ENCODE data around the gene NKD2.

NKD2 gene

GRCh38 chr5:1065143-1065750 is 56.6 kb downstream of the NKD2 start:
- no peak for DNase-seq (ENCODE audit: low read depth)
- no peak overlapping the region for H3K4me3 ChIP-seq (ENCODE audit: low read depth, low read length)
- no peak for TF ChIP-seq CTCF (IDR thresholded peaks at IDR 0.05; ENCODE audit: low read depth, low read length)
- no peak for TF ChIP-seq MAX (IDR thresholded peaks at IDR 0.05; ENCODE audit: low read depth, low read length)
- no peak for TF ChIP-seq POLR2A (IDR thresholded peaks at IDR 0.05; ENCODE audit: extremely low read depth, insufficient read length)
- TF ChIP-seq MYC (IDR thresholded peaks at IDR 0.05; ENCODE audit: low read depth, low read length): no peak

- TF ChIP-seq CTCF (IDR thresholded peaks at IDR 0.05; ENCODE audit: low read depth, low read length) (no peak), MAX (IDR thresholded peaks at IDR 0.05; ENCODE audit: low read depth, low read length) (no peak), MYC (IDR thresholded peaks at IDR 0.05; ENCODE audit: low read depth, low read length) (no peak), POLR2A (IDR thresholded peaks at IDR 0.05; ENCODE audit: extremely low read depth, insufficient read length) (no peak)
- H3K4me3 ChIP-seq (ENCODE audit: low read depth, low read length): no peak overlapping the region
- no peak for DNase-seq (ENCODE audit: low read depth)
Measured at GRCh38 chr5:1065891-1066650, 57.5 kb downstream of the NKD2 start.

- no peak for TF ChIP-seq CTCF (IDR thresholded peaks at IDR 0.05; ENCODE audit: low read depth, low read length)
- no peak overlapping the region for H3K4me3 ChIP-seq (ENCODE audit: low read depth, low read length)
- no peak for DNase-seq (ENCODE audit: low read depth)
Measured at GRCh38 chr5:1066676-1067075, 58.1 kb downstream of the NKD2 start.

GRCh38 chr5:1067141-1068121 is 58.8 kb downstream of the NKD2 start:
- no peak overlapping the region for H3K4me3 ChIP-seq (ENCODE audit: low read depth, low read length)
- TF ChIP-seq MYC (IDR thresholded peaks at IDR 0.05; ENCODE audit: low read depth, low read length): no peak
- TF ChIP-seq POLR2A (IDR thresholded peaks at IDR 0.05; ENCODE audit: extremely low read depth, insufficient read length): no peak
- TF ChIP-seq CTCF (IDR thresholded peaks at IDR 0.05; ENCODE audit: low read depth, low read length): no peak
- no peak for TF ChIP-seq MAX (IDR thresholded peaks at IDR 0.05; ENCODE audit: low read depth, low read length)
- no peak for DNase-seq (ENCODE audit: low read depth)

- no peak for DNase-seq (ENCODE audit: low read depth)
- H3K4me3 ChIP-seq (ENCODE audit: low read depth, low read length): no peak overlapping the region
- TF ChIP-seq MYC (IDR thresholded peaks at IDR 0.05; ENCODE audit: low read depth, low read length): no peak
- no peak for TF ChIP-seq CTCF (IDR thresholded peaks at IDR 0.05; ENCODE audit: low read depth, low read length)
- no peak for TF ChIP-seq POLR2A (IDR thresholded peaks at IDR 0.05; ENCODE audit: extremely low read depth, insufficient read length)
- no peak for TF ChIP-seq MAX (IDR thresholded peaks at IDR 0.05; ENCODE audit: low read depth, low read length)
Measured at GRCh38 chr5:1068204-1068894, 59.7 kb downstream of the NKD2 start.

Data from NB4 (cell line).